Gastroesophageal sphincter (tissue), 4 donors: Measurements from ENCODE around the gene UXS1. TPM values are rescaled to one million over a fixed set of nuclear protein-coding genes. Genes with fewer than 3 reads are reported as not detected.

ENCODE experiments used
- ATAC-seq: fragments of 150-250 bp; one replicate; pipeline ENCODE4 v1.9.1; 2016; ENCODE audit warnings: mild to moderate bottlenecking, moderate library complexity
- H3K27ac ChIP-seq, 4 donors: fragments of 200-600 bp; sonication (generic) in 3 of 4; 1 replicate in 3 of 4; 2 replicates in 1 of 4; pipeline ENCODE4 v1.5.1; 2016 to 2019
- H3K27me3 ChIP-seq: fragments of 200-600 bp; sonication (generic); one replicate; pipeline ENCODE4 v1.5.1; 2019
- H3K36me3 ChIP-seq, 2 donors: fragments of 200-600 bp; sonication (generic); one replicate each; pipeline ENCODE4 v1.5.1; 2019; ENCODE audit warnings: control low read depth in 1 of 2
- H3K4me1 ChIP-seq, 3 donors: fragments of 200-600 bp; sonication (generic); 1 replicate in 2 of 3; 2 replicates in 1 of 3; pipeline ENCODE4 v1.5.1; 2016 to 2019; ENCODE audit warnings: control low read depth in 2 of 3
- H3K4me3 ChIP-seq, 2 donors: fragments of 200-600 bp; sonication (generic); one replicate each; pipeline ENCODE4 v1.5.1; 2019; ENCODE audit warnings: mild to moderate bottlenecking in 1 of 2, moderate library complexity in 1 of 2
- H3K9me3 ChIP-seq, 3 donors: fragments of 200-600 bp; sonication (generic); one replicate each; pipeline ENCODE4 v1.5.1; 2017 to 2019; ENCODE audit warnings: control low read depth in 2 of 3
- CTCF ChIP-seq, 4 experiments: fragments of 200-600 bp in 2 of 4; fragments of 450-650 bp in 2 of 4; sonication (generic) in 1 of 4; IDR thresholded peaks; one replicate each; pipeline ENCODE4 v1.5.1; 2017 to 2019; ENCODE audit warnings: antibody characterized with exemption in 4 of 4, mild to moderate bottlenecking in 2 of 4, moderate library complexity in 2 of 4
- EP300 ChIP-seq: sonication (generic); formaldehyde crosslinking; IDR thresholded peaks from one replicate; pipeline ENCODE4 v1.6.1; 2017; ENCODE audit warnings: antibody characterized with exemption, mild to moderate bottlenecking
- POLR2A ChIP-seq, 2 donors: fragments of 450-650 bp; IDR thresholded peaks; one replicate each; pipeline ENCODE4 v1.6.1; 2017; ENCODE audit warnings: antibody characterized with exemption in 2 of 2, mild to moderate bottlenecking in 2 of 2, moderate library complexity in 1 of 2
- POLR2AphosphoS5 ChIP-seq: sonication (generic); formaldehyde crosslinking; IDR thresholded peaks from one replicate; pipeline ENCODE4 v1.6.1; 2017; ENCODE audit warnings: antibody characterized with exemption
- WGBS, 2 donors: methylation state at CpG; one replicate each; pipeline ENCODE4 v1.1.5; 2018; ENCODE audit warnings: low coverage in 1 of 2; 5-methylcytosine and 5-hydroxymethylcytosine counted together
- total RNA-seq, 4 donors: library from RNA; depleted of rRNA; stranded (reverse); fragments of >200 nt; gene quantifications; one replicate each; pipeline ENCODE4 v1.1.0, GENCODE V29; 2016

UXS1 gene
- total RNA-seq, 4 donors from 2014 or later: 34.7 to 58.9 (median 52.1) TPM

GRCh38 chr2:106178716-106179115 lies 15.4 kb downstream of the UXS1 start:
- H3K36me3 ChIP-seq: no peaks in the 10 kb centered on the region
- H3K4me1 ChIP-seq: peaks cover 0 to 47% (median 7%) of the 10 kb centered on the region in 3 donors
- 83 to 89% methylated on average over 1 to 3 of the region's 7 CpGs for WGBS, 2 donors
- H3K27ac ChIP-seq: no peak overlapping the region
- TF ChIP-seq POLR2AphosphoS5 (no peak), POLR2A (IDR thresholded peaks at IDR 0.05) (no peak), EP300 (no peak), CTCF (IDR thresholded peaks at IDR 0.05) (no peak)
- H3K4me3 ChIP-seq: no peak overlapping the region
- no peak for ATAC-seq
- H3K9me3 ChIP-seq: no peaks in the 10 kb centered on the region
- no peaks in the 10 kb centered on the region for H3K27me3 ChIP-seq

GRCh38 chr2:106177581-106177980 lies 16.5 kb downstream of the UXS1 start:
- Histone ChIP-seq H3K4me1 (peaks cover 0 to 42% (median 4%) of the 10 kb centered on the region in 3 donors), H3K27me3 (no peaks in the 10 kb centered on the region), H3K36me3 (no peaks in the 10 kb centered on the region), H3K27ac (no peak overlapping the region), H3K4me3 (no peak overlapping the region), H3K9me3 (no peaks in the 10 kb centered on the region)
- TF ChIP-seq EP300 (no peak), POLR2AphosphoS5 (no peak), POLR2A (IDR thresholded peaks at IDR 0.05) (no peak), CTCF (IDR thresholded peaks at IDR 0.05) (no peak)
- ATAC-seq: no peak
- WGBS, 2 donors: 100% methylated on average over 2 to 3 of the region's 4 CpGs

GRCh38 chr2:106176446-106177099 lies 17.5 kb downstream of the UXS1 start:
- TF ChIP-seq EP300: no peak
- TF ChIP-seq CTCF (IDR thresholded peaks at IDR 0.05): no peak
- no peak for TF ChIP-seq POLR2AphosphoS5
- no peak for TF ChIP-seq POLR2A (IDR thresholded peaks at IDR 0.05)

GRCh38 chr2:106175086-106175850 lies 18.8 kb downstream of the UXS1 start:
- Histone ChIP-seq H3K4me1 (peaks cover 0 to 35% (median 3%) of the 10 kb centered on the region in 3 donors), H3K27me3 (no peaks in the 10 kb centered on the region), H3K27ac (no peak overlapping the region), H3K4me3 (no peak overlapping the region), H3K9me3 (no peaks in the 10 kb centered on the region), H3K36me3 (no peaks in the 10 kb centered on the region)
- ATAC-seq: no peak
- TF ChIP-seq EP300 (no peak), CTCF (IDR thresholded peaks at IDR 0.05) (no peak), POLR2A (IDR thresholded peaks at IDR 0.05) (no peak), POLR2AphosphoS5 (no peak)
- WGBS, 2 donors: 80 to 81% methylated on average over 4 to 6 of the region's 7 CpGs

More at GRCh38 chr2:106176446-106177099, 17.5 kb downstream of the UXS1 start:
- Histone ChIP-seq H3K36me3 (no peaks in the 10 kb centered on the region), H3K4me1 (peaks cover 0 to 35% (median 3%) of the 10 kb centered on the region in 3 donors), H3K27ac (no peak overlapping the region), H3K27me3 (no peaks in the 10 kb centered on the region), H3K4me3 (no peak overlapping the region), H3K9me3 (no peaks in the 10 kb centered on the region)
- no peak for ATAC-seq
- 71 to 82% methylated on average over 4 to 6 of the region's 9 CpGs for WGBS, 2 donors
